CD4-positive, alpha-beta T cell (primary cell): Measurements from ENCODE around the gene ICAM5. TPM values are rescaled to one million over a fixed set of nuclear protein-coding genes. Genes with fewer than 3 reads are reported as not detected.

Source experiments
- ATAC-seq: fragments of 200-7000 bp; cut with Tn5 transposase; one replicate; pipeline ENCODE4 v1.10.0; 2022; ENCODE audit warnings: mild to moderate bottlenecking; ENCODE audit not compliant: poor library complexity
- CTCF ChIA-PET: fragments of 350-600 bp; sonication (Branson Sonifier 250); formaldehyde crosslinking; loops from one replicate; lab custom pipeline; 2021; ENCODE audit warnings: antibody characterized with exemption, inconsistent platforms; lab: Charles Lee
- POLR2A ChIA-PET: fragments of 350-600 bp; sonication (Branson Sonifier 250); formaldehyde crosslinking; loops from one replicate; lab custom pipeline; 2021; ENCODE audit warnings: antibody characterized with exemption, inconsistent platforms; lab: Charles Lee
- DNase-seq, 14 experiments: peaks; one replicate each; pipeline ENCODE4 v3.0.0-alpha.2; 2013 to 2020; ENCODE audit warnings: mixed read lengths in 2 of 14
- H3K27ac ChIP-seq, 2 donors: one replicate each; pipeline versions ENCODE4 v1.5.1 to v1.7.0; 2013; ENCODE audit warnings: low read length in 2 of 2, low read depth in 1 of 2, mild to moderate bottlenecking in 1 of 2
- H3K27me3 ChIP-seq, 2 experiments: 1 replicate in 1 of 2; 2 replicates in 1 of 2; pipeline versions ENCODE4 v1.6.1 to v1.7.0; 2013; ENCODE audit warnings: low read length in 2 of 2, control low read depth in 1 of 2, mild to moderate bottlenecking in 1 of 2, moderate library complexity in 1 of 2; ENCODE audit not compliant: insufficient read depth in 2 of 2, control insufficient read depth in 1 of 2
- H3K36me3 ChIP-seq: one replicate; pipeline ENCODE4 v1.6.1; 2013; ENCODE audit warnings: low read length, control low read depth; ENCODE audit not compliant: insufficient read depth
- H3K4me1 ChIP-seq: one replicate; pipeline ENCODE4 v1.6.1; 2013; ENCODE audit warnings: low read length, control low read depth; ENCODE audit not compliant: insufficient read depth
- H3K4me3 ChIP-seq: one replicate; pipeline ENCODE4 v1.5.1; 2013; ENCODE audit warnings: mild to moderate bottlenecking, low read length, moderate library complexity
- H3K9me3 ChIP-seq, 2 experiments: 1 replicate in 1 of 2; 2 replicates in 1 of 2; pipeline versions ENCODE4 v1.6.1 to v1.7.0; 2013; ENCODE audit warnings: low read length in 2 of 2, mild to moderate bottlenecking in 2 of 2, control low read depth in 1 of 2, moderate library complexity in 1 of 2; ENCODE audit not compliant: control insufficient read depth in 1 of 2, insufficient read depth in 1 of 2
- H3K27ac Mint-ChIP-seq: one replicate; pipeline ENCODE4 v1.8.0; 2020; ENCODE audit warnings: mixed read lengths
- H3K27me3 Mint-ChIP-seq: one replicate; pipeline ENCODE4 v1.8.0; 2021; ENCODE audit warnings: mixed read lengths
- H3K36me3 Mint-ChIP-seq: one replicate; pipeline ENCODE4 v1.8.0; 2021; ENCODE audit warnings: low read depth, mixed read lengths
- H3K4me1 Mint-ChIP-seq: one replicate; pipeline ENCODE4 v1.8.0; 2021; ENCODE audit warnings: low read depth, mixed read lengths
- H3K4me3 Mint-ChIP-seq: one replicate; pipeline ENCODE4 v1.8.0; 2020; ENCODE audit warnings: mild to moderate bottlenecking, mixed read lengths
- H3K9me3 Mint-ChIP-seq: one replicate; pipeline ENCODE4 v1.8.0; 2020; ENCODE audit warnings: mixed read lengths
- intact Hi-C, 2 experiments: fragments of 100-400 bp; cut with DNase I in 1 of 2; cut with micrococcal nuclease in 1 of 2; formaldehyde crosslinking; loops; one replicate each; pipeline versions ENCODE4 v1.15.1 to v1.9.0; 2023 to 2025; cut with DNase I, micrococcal nuclease
- total RNA-seq, 174 experiments: library from RNA in 2 of 174; stranded (reverse) in 2 of 174; gene quantifications; one replicate each; pipeline ENCODE4 v1.2.3 and lab custom pipeline; 2021 to 2026
- TF ChIP-seq, protein P1 (sequence below): fragments of 200-600 bp; IDR thresholded peaks from one replicate; pipeline ENCODE4 v1.8.0; 2022; ENCODE audit warnings: antibody characterized with exemption, mild to moderate bottlenecking

ICAM5 gene
- total RNA-seq, 2 experiments from 2014 or later: not detected

DNA sequence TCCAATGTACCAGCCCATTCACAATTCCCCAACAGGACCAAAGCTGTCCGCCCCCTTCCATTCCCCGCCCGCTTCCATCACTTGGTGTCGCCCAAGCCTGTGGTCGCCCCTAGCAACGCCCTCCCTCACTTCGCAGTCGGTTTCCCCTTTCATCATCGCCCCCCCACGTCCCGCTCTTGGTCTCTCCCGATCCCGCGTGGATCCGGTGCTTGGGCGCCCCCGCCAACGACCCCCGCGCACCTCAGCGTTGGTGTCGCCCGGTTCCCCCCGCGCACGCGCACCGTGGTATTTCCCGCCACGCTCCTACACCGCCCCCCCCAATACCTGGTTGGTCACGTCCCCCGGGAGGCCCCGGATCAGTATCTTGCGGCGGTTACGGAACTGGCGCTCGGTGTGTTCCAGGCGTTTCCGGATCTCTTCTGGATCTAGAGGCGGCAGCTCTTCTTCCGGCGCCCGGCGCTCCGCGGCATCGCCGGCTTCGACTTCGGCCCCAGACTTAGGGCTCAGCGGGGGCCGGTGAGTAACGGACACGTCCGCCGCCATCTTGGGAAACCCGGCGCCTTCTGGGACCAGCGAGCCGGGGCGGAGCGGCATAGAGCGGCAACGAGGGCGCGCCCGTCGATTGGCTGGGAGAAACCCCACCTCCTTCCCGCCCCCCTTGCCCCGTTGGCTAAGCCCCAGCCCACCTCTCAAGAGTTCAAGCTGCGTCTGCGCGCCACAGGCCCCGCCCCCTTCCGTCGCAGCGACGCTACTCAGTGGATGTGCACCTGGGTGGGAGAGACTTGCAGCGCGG is 43.4 kb downstream of the ICAM5 start, which contains the start of gene RAVER1:
Gene RAVER1, minus strand, starts transcription at position 565 of the 793 bp plus-strand sequence. Its CDS starts 22 bp downstream, at position 543.
- ChIA-PET CTCF (interaction anchor here (0.5 to 1.3 kb wide), 3 partner anchors 57 to 401 kb away, joined by 3 to 7 read pairs (median 6); no protein-coding TSS in a partner anchor), POLR2A (interaction anchor here (0.6 to 1.9 kb wide), 11 partner anchors 10 to 271 kb away, joined by 3 to 10 read pairs (median 5); partner anchors contain the start of genes FDX2, ICAM1, PPAN and TYK2)
- Mint-ChIP-seq H3K27ac (peak within 1 kb of the TSS; percentile 92), H3K36me3 (peaks cover 41% of the 10 kb centered on the region), H3K4me3 (peak within 1 kb of the TSS; percentile 96), H3K9me3 (no peaks in the 10 kb centered on the region), H3K4me1 (peaks cover 23% of the 10 kb centered on the region), H3K27me3 (no peaks in the 10 kb centered on the region)
- Histone ChIP-seq H3K9me3 (no peaks in the 10 kb centered on the region), H3K4me3 (peak within 1 kb of the TSS; percentile 91), H3K27me3 (no peaks in the 10 kb centered on the region), H3K27ac (peak within 1 kb of the TSS; percentile 87 to 91), H3K36me3 (peaks cover 48% of the 10 kb centered on the region), H3K4me1 (peaks cover 54% of the 10 kb centered on the region)
- peak; percentile 96 for ATAC-seq
- peak; percentile 96 to 100 (median 98) for DNase-seq
- intact Hi-C loops: loop anchor here (1.0 to 5.0 kb wide), 6 partner anchors 18 to 136 kb away; partner anchors contain the start of genes CDC37 (in 1 of the 2), ICAM4 (in 1 of the 2), ICAM5 (in 1 of the 2) and TYK2 (in 1 of the 2)
- TF ChIP-seq, protein P1, sequence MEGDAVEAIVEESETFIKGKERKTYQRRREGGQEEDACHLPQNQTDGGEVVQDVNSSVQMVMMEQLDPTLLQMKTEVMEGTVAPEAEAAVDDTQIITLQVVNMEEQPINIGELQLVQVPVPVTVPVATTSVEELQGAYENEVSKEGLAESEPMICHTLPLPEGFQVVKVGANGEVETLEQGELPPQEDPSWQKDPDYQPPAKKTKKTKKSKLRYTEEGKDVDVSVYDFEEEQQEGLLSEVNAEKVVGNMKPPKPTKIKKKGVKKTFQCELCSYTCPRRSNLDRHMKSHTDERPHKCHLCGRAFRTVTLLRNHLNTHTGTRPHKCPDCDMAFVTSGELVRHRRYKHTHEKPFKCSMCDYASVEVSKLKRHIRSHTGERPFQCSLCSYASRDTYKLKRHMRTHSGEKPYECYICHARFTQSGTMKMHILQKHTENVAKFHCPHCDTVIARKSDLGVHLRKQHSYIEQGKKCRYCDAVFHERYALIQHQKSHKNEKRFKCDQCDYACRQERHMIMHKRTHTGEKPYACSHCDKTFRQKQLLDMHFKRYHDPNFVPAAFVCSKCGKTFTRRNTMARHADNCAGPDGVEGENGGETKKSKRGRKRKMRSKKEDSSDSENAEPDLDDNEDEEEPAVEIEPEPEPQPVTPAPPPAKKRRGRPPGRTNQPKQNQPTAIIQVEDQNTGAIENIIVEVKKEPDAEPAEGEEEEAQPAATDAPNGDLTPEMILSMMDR: no peak

DNA sequence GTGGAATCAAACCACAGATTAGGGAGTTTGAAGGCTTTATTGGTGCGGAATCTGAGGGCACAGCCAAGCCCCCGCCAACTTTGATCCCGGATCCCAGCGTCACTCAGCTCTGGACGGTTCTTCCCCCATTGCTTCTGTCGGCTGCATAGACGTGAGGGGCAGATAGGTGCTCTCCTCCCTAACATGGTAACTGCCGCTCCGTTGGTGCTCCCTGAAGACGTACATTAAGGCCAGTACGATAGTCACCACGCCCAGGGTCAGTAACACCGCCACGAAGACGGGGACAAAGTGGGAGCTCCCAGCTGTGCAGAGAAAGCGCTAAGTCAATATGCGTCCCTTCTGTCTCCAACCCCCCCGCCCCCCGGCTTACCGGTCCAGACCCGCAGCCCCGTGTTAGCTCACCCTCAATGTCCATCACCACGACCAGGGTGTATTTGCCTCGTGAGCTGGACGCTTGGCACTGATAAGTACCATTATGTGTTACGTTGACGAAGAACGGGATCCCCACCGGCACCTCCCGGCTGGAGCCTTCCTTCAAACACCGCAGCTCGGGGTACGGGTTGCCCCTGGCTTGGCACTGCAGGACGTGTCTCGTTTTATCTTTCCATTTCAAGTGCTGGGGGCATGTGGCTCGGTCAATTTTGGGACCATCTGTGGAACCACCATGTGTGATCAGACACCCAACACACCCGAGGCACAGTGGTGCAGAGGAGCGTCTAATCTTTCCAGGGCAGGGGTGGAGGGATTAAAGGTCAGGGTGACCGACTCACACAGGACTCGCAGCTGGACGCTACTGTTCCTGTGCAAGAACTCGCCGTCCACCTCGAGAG is 44.2 kb downstream of the ICAM5 start:
- Histone ChIP-seq H3K4me3 (peak overlapping the region; percentile 91), H3K36me3 (peaks cover 40% of the 10 kb centered on the region), H3K27ac (peak overlapping the region; percentile 14 to 87), H3K27me3 (no peaks in the 10 kb centered on the region), H3K4me1 (peaks cover 62% of the 10 kb centered on the region), H3K9me3 (no peaks in the 10 kb centered on the region)
- H3K9me3 Mint-ChIP-seq: no peaks in the 10 kb centered on the region
- H3K4me1 Mint-ChIP-seq: peaks cover 31% of the 10 kb centered on the region
- H3K27ac Mint-ChIP-seq: peak overlapping the region; percentile 92
- peak overlapping the region; percentile 96 for H3K4me3 Mint-ChIP-seq
- peaks cover 37% of the 10 kb centered on the region for H3K36me3 Mint-ChIP-seq
- intact Hi-C loops: loop anchor here (1.0 to 5.0 kb wide), 6 partner anchors 19 to 137 kb away; partner anchors contain the start of genes CDC37 (in 1 of the 2), ICAM4 (in 1 of the 2), ICAM5 (in 1 of the 2) and TYK2 (in 1 of the 2)
- TF ChIP-seq, protein P1: no peak
- POLR2A ChIA-PET: interaction anchor here (0.5 to 1.9 kb wide), 11 partner anchors 9 to 270 kb away, joined by 3 to 10 read pairs (median 5); partner anchors contain the start of genes FDX2, ICAM1, PPAN and TYK2
- H3K27me3 Mint-ChIP-seq: no peaks in the 10 kb centered on the region
- ATAC-seq: no peak
- DNase-seq: peak in 1 of 14 experiments; percentile 23
- CTCF ChIA-PET: interaction anchor here (0.5 to 1.3 kb wide), 3 partner anchors 9 to 65 kb away, joined by 3 to 7 read pairs (median 6); no protein-coding TSS in a partner anchor
